ENCODE data around the gene G6PC3. TPM values are rescaled to one million over a fixed set of nuclear protein-coding genes. Genes with fewer than 3 reads are reported as not detected.

The G6PC3 gene
- total and polyA plus RNA-seq, 2 of the 4 experiments (the other 2 are of a cell fraction), result 20.4 to 107 TPM

- Histone ChIP-seq H3K79me1 (ENCODE audit: low read depth in 1 of 2, low read length in 2 of 2) (peaks cover 6 to 49% of the 10 kb centered on the region in 2 experiments), H2BK5ac (ENCODE audit: low read depth, low read length, poor library complexity, severe bottlenecking) (peak within 1 kb of the TSS; percentile 83), H3K9me1 (ENCODE audit: insufficient read depth, low read length) (peaks cover 14% of the 10 kb centered on the region), H3K9ac (ENCODE audit: low read depth, low read length) (peak within 1 kb of the TSS; percentile 71), H2AK5ac (ENCODE audit: low read depth, low read length) (peak within 1 kb of the TSS; percentile 35; the same call in 1 of the 2 replicates), H3K4ac (ENCODE audit: low read depth, low read length) (peak within 1 kb of the TSS; percentile 96), H3K23ac (ENCODE audit: low read depth, low read length) (peak within 1 kb of the TSS; percentile 98), H3K27ac (ENCODE audit: insufficient read depth, low read length) (peak within 1 kb of the TSS; percentile 83), H3K27me3 (ENCODE audit: control insufficient read depth, insufficient read depth, low read length) (no peaks in the 10 kb centered on the region), H3K18ac (ENCODE audit: low read depth, low read length) (peak within 1 kb of the TSS; percentile 76), H2BK15ac (ENCODE audit: low read depth, low read length) (peak within 1 kb of the TSS; percentile 98; the same call in 2 of the 3 replicates), H3K36me3 (ENCODE audit: control insufficient read depth, insufficient read depth, low read length) (no peaks in the 10 kb centered on the region), H3K9me3 (ENCODE audit: control insufficient read depth, insufficient read depth, low read length) (no peaks in the 10 kb centered on the region), H3K4me1 (ENCODE audit: control insufficient read depth, insufficient read depth, low read length) (peaks cover 5% of the 10 kb centered on the region; the same call in 1 of the 2 replicates), H3K14ac (replicated peaks; ENCODE audit: low read depth, low read length) (peak within 1 kb of the TSS; percentile 98), H4K91ac (ENCODE audit: insufficient read depth, low read depth, low read length) (peak within 1 kb of the TSS; percentile 98), H3K56ac (ENCODE audit: extremely low read depth, insufficient read depth, low read length) (peak within 1 kb of the TSS; percentile 93), H3K4me3 (ENCODE audit: insufficient read depth, low read depth, low read length) (peak within 1 kb of the TSS; percentile 78), H2AFZ (replicated peaks; ENCODE audit: low read length, poor library complexity) (peak within 1 kb of the TSS; percentile 93), H3K4me2 (ENCODE audit: low read depth, low read length) (peak within 1 kb of the TSS; percentile 99), H4K20me1 (ENCODE audit: insufficient read depth, low read length) (peaks cover 32% of the 10 kb centered on the region), H4K8ac (ENCODE audit: low read depth in 2 of 2, low read length in 2 of 2) (peak within 1 kb of the TSS; percentile 67 to 98), H2BK120ac (ENCODE audit: low read depth, low read length) (peak within 1 kb of the TSS; percentile 96), H4K5ac (ENCODE audit: low read depth, low read length) (peak within 1 kb of the TSS; percentile 81), H2AK9ac (replicated peaks; ENCODE audit: low read depth, low read length, poor library complexity) (peak within 1 kb of the TSS; percentile 90), H2BK20ac (ENCODE audit: low read depth, low read length) (peak within 1 kb of the TSS; percentile 94)
- intact Hi-C loops (cut with micrococcal nuclease) (loop anchor here (1.0 kb wide), 1 partner anchor 15 kb away; no protein-coding TSS in a partner anchor), in situ Hi-C loops (cut with MboI; ENCODE audit: low sequenced_read_pairs) (no loop called here), dilution Hi-C loops (cut with HindIII; ENCODE audit: low sequenced_read_pairs, unreplicated experiment) (no loop called here)
- DNase-seq, result peak; percentile 91
- peak; percentile 99 for ATAC-seq (ENCODE audit: low read depth)
- BruUV-seq (replicated peaks), result no TSS peak
- ChIA-PET POLR2A (ENCODE audit: unreplicated experiment) (interaction anchor here (0.5 to 0.6 kb wide), 3 partner anchors 54 to 762 kb away, joined by 3 to 4 read pairs (median 3); no protein-coding TSS in a partner anchor), CTCF (interaction anchor here (1.0 to 1.3 kb wide), 2 partner anchors 8 to 15 kb away, joined by 4 to 5 read pairs; no protein-coding TSS in a partner anchor)
- peak; percentile 50 for TF ChIP-seq SMC3 (IDR thresholded peaks at IDR 0.05; ENCODE audit: low read depth, low read length)
- TF ChIP-seq MAZ (IDR thresholded peaks at IDR 0.05; ENCODE audit: borderline replicate concordance, low read depth, low read length), result peak; percentile 89
- TF ChIP-seq RAD21 (IDR thresholded peaks at IDR 0.05; ENCODE audit: low read length), result peak; percentile 49
- TF ChIP-seq NFE2L2 (IDR thresholded peaks at IDR 0.05; ENCODE audit: low read depth, low read length), result no peak
- TF ChIP-seq CTCF (conservative IDR thresholded peaks at IDR 0.05; ENCODE audit: low read depth, low read length), result peak; percentile 61
- TF ChIP-seq, protein P1, sequence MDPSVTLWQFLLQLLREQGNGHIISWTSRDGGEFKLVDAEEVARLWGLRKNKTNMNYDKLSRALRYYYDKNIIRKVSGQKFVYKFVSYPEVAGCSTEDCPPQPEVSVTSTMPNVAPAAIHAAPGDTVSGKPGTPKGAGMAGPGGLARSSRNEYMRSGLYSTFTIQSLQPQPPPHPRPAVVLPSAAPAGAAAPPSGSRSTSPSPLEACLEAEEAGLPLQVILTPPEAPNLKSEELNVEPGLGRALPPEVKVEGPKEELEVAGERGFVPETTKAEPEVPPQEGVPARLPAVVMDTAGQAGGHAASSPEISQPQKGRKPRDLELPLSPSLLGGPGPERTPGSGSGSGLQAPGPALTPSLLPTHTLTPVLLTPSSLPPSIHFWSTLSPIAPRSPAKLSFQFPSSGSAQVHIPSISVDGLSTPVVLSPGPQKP (IDR thresholded peaks at IDR 0.05; ENCODE audit: borderline replicate concordance, low read depth, low read length), result no peak
- peak; percentile 72 for TF ChIP-seq BHLHE40 (IDR thresholded peaks at IDR 0.05; ENCODE audit: low read depth, low read length)
- TF ChIP-seq, protein P2, sequence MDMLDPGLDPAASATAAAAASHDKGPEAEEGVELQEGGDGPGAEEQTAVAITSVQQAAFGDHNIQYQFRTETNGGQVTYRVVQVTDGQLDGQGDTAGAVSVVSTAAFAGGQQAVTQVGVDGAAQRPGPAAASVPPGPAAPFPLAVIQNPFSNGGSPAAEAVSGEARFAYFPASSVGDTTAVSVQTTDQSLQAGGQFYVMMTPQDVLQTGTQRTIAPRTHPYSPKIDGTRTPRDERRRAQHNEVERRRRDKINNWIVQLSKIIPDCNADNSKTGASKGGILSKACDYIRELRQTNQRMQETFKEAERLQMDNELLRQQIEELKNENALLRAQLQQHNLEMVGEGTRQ (IDR thresholded peaks at IDR 0.05; ENCODE audit: low read depth, low read length), result peak; percentile 90
- peak; percentile 97 for TF ChIP-seq CEBPB (IDR thresholded peaks at IDR 0.05; ENCODE audit: low read depth, low read length)
- TF ChIP-seq POLR2A (IDR thresholded peaks at IDR 0.05; ENCODE audit: low read depth, low read length), result peak; percentile 26; the same call in 1 of the 2 replicates
- no peak for TF ChIP-seq FOS (IDR thresholded peaks at IDR 0.05; ENCODE audit: low read depth, low read length)
- 0% methylated on average over 8 of the region's 78 CpGs; no CpG with 5 or more reads in 1 of the 2 experiments for WGBS, 2 experiments (ENCODE audit: extremely low coverage in 2 of 2, insufficient read length in 1 of 2)
Measured at GRCh38 chr17:44123356-44124117, 53.0 kb downstream of the G6PC3 start, which contains the start of gene HDAC5. Gene HDAC5 (minus strand): TSS chr17:44123641. CDS start chr17:44117515, 6,126 bp downstream.

All from IMR-90 (cell line).